Measurements from ENCODE around the gene TRAPPC2L.

The TRAPPC2L gene

GRCh38 chr16:88856828-88857727, at the start of gene TRAPPC2L, which contains the start of gene GALNS:
TSS of gene TRAPPC2L (plus strand) at chr16:88857127. CDS start at chr16:88857151, 24 bp downstream.
TSS of gene GALNS (minus strand) at chr16:88856947. CDS start at chr16:88856877, 70 bp downstream.
- DNase-seq, result peak; percentile 83

DNA sequence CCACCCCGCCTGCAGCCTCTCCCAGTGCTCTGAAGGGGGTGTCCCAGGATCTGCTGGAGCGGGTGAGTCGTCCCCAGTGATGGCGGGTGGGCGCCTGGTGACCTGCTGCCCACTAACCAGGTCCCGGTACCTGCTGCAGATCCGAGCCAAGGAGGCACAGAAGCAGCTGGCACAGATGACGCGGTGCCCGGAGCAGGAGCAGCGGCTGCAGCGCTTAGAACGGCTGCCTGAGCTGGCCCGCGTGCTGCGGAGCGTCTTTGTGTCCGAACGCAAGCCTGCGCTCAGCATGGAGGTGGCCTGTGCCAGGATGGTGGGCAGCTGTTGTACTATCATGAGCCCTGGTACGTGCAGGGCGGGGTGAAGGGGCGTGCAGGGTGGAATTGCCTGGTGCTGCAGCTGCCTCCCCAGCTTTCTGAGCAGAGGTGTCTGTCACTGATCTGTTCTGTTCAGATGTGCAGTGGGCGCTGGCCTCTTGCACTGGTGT, 49.7 kb upstream of the TRAPPC2L start:
- DNase-seq, result no peak

DNA sequence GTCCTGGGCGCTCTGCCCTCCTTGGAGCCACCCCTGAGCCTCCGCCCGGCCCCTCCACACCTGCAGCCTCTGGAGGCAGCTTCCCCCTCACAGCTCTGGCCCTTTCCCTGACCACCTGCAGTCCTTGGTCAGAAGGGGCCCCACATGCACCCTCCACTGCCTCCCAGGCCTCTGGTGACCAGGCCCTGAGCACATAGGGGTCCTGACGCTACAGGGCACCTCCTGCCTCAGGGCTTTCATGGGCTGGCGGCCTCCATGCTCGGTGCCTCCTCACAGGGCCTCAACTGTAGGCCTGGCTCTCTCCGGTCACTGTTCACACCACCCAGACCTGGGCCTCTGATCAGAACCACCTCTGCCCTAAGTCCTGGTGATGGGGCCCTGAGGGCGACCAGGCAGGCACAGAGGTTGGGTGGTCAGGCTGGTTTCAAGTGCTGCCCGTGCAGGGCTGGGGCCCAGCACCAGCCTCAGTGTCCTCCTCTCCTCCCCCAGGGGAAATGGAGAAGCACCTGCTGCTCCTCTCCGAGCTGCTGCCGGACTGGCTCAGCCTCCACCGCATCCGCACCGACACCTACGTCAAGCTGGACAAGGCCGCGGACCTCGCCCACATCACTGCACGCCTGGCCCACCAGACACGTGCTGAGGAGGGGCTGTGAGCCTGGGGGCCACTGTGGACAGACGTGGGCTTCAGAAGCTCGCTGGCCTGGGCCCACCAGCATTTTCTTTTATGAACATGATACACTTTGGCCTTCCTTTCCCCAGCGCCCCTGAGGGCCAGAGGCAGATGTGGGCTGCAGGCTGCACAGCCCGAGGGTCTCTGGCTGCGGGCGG, 49.1 kb upstream of the TRAPPC2L start:
- DNase-seq, result no peak

DNA sequence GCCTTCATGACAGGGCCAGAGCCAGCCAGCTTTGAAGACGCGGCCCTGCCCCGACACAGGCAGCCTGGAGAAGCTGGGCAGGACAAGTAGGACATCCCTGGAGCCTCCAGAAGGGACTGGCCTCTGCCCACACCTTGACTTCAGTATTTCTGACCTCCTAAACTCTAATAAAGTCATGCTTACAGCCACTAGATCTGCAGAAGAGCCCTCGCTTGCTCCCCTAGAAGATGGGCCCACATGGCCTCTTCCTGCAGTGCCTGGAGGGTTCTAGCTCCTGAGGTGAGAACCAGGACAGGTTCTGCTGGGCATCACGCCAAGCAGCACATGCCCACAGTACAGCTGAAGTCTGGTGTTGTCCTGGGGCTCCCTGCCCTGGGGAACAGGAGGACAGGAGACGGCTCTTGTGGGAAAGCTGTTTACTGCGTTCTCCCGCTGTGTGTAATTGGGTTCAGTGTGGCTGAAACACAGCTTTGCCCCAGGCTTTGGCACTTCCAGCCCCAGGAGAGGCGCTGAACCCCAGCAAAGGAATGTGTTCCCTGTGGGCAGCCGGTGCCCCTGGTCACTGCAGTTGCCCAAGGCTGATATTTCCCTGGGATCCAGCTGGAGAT, 47.8 kb upstream of the TRAPPC2L start:
- DNase-seq, result no peak

GRCh38 chr16:88809676-88810165, 47.2 kb upstream of the TRAPPC2L start:
- no peak for DNase-seq

DNA sequence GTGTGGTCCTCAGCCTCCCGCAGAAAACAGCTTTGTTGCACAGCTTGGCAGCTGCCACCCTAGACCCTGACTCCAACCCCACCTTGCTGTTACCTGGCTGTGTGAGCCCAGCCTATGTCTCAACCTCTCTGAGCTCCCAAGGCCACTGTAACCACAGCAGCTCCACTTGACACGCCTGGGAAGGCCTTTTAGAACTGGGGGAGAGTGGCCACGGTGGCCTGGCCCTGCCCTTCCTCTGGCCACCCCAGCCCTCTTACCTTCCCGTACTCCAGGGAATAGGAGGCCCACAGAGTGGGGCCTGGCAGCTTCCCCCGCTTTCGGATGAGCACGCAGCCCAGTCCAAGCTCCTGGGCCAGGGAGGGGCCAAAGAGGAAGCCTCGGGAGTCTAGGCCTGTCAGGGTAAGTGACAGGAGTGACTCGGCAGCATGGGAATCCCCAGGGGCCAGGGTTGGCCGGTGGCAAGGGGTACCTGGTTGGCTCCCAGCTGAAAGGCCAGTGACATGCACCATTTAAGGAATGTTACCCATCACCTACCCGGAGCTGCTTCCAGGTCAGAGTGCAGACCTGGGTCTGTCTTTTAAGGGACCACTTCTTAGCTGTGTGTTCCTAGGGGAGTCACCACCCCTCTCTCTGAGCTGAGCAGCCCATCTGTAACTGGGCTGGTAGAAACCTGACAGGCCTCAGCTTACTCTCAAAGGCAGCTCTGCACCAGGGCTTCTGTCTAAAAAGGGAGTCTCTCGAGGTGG, 46.6 kb upstream of the TRAPPC2L start:
- no peak for DNase-seq

DNA sequence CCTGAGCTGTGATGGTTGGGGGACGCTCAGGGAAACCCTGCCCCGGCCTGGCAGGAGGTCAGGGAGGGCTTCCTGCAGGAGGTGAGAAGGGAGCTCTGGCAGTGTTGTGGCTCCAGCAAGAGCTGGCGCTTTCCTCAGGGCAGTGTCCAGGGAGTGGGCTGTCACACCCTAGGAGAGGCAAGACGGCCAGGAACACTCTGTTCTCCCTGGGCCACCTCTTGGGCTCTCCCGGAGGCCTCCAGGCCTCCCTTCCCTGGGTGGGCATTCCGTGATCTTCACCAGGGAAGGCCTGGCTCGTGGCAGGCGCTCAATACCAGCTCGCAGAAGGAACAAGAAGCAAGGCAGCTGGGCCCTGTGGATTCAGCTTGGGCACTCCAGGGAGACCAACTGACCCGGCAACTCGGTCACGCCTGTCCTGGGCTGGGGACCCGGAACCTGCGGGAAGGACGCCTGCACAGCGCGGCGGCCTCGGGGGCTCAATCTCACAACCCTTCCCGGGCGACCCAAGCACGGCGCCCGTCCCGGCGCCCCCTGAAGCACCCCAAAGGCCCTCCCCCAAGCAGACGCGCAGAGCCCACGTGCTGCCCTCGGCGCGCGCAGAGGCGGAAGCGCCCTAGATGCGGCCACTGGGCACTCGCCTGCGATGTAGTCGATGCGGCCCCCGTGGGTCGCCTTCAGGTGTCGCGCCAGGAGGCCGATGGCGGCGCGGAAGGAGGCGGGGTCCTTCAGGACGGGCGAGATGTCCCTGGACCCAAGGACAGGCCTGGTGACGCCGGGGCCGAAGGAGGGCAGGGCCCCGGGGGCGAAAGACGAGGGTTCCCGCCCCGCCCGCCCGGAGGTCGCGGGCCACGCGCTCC, 45.8 kb upstream of the TRAPPC2L start:
- DNase-seq, result peak; percentile 16

DNA sequence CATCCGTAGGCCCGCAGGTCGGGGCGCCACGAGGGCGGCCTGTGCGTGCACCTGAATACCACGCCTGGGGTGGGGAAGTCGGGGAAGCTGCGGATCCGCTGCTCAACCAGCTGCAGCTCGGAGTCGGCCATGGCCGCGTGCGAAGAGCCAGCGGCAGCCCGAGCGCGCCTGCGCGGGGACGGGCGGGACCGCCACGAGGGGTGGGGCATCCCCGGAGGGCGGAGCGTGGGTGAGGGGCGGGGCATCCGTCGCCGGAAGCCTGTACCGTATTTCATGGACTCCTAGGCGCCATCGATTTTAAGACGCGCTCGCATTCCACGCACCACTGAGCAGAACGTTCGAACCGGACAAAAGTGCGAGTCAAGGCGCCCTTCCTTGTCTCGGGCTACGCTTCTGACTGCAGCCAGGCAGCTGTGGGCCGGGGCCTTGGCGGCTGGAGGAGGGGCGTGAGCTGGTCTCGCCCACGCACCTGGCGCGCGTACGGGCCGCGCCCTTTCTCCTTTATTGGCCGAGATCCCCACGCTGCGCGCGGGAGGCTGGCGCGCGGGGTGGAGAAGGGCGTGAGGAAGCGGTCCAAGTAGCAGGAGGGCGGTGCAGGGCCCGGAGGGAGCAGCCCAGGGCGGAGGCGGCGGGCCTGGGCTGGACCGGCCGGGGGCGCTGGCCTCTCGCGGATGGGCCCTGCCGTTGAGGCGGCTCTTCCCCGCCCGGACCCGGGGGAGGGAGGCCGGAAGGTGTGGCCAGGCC, 45.0 kb upstream of the TRAPPC2L start, which contains the start of gene APRT:
TSS of gene APRT (minus strand) at position 160 of the 744 bp plus-strand sequence. CDS start at position 131, 29 bp downstream.
- DNase-seq, result peak; percentile 54

GRCh38 chr16:88812513-88813268, 44.2 kb upstream of the TRAPPC2L start:
- no peak for DNase-seq

- no peak for DNase-seq
These were observed 43.4 kb upstream of the TRAPPC2L start for GRCh38 chr16:88813269-88814143.

- DNase-seq, result no peak
These were observed 42.8 kb upstream of the TRAPPC2L start for GRCh38 chr16:88814144-88814502.

GRCh38 chr16:88815227-88815626, 41.7 kb upstream of the TRAPPC2L start:
- DNase-seq, result no peak

GRCh38 chr16:88815901-88816589, 40.9 kb upstream of the TRAPPC2L start:
- DNase-seq, result peak; percentile 10

GRCh38 chr16:88816736-88817535, 40.0 kb upstream of the TRAPPC2L start:
- no peak for DNase-seq

DNA sequence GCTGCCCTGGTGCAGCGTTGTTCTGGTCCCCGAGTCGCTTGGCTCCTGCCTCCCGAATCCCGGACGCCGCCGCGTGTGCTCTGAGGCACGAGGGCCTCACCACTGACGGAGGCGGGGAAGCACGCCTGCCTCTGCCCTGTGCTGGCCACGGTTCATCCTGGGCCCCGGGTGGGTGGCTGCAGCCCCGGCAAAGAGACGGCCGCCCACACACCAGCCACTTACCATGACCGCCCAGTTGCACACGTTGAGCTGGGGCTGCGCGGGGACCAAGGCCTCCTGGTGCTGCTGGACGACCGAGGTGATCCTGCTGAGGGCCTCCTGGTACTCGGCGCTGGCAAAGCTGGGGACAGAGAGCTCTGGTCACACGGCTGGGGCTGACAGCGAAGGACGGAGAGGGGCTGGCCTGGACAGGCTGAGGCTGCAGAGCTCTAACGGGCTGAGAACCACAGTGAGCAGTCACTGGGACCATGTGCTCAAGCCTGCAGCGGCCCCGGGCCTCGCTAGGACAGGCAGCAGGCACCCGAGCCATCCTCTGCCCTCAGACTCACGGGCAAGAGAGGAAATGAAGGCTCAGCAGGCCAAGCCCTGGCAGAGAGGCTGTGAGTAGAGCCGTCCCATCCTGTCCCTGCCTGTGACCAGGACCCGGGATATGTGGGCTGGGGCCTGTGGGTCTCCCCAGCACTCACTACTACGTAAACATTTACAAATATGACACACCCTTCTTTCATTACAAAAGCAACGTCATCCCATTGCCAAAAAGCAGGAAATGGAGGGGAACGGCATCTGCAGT, 38.9 kb upstream of the TRAPPC2L start:
- DNase-seq, result no peak

DNA sequence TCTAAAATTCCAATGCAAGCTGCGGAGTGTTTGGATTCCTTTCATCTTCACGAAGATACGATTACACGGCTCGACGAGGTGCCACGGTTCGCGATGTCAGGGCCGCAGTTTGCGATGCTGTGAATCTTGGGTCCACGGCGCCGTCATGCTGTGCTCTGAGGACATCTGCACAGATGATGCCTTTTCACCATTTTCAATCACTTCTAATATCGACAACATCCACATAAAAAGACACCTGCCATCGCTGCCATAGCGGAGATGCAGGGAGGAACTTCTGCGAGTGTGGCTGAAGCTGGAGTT, 38.4 kb upstream of the TRAPPC2L start:
- DNase-seq, result no peak
